K562 (cell line): ENCODE data around the gene R3HDM1. TPM values are rescaled to one million over a fixed set of nuclear protein-coding genes. Genes with fewer than 3 reads are reported as not detected.

ENCODE experiments used
- ARID2 ChIP-seq: fragments of 450-650 bp; IDR thresholded peaks from 2 replicates; pipeline ENCODE4 v1.6.1; 2017; ENCODE audit warnings: antibody characterized with exemption, mild to moderate bottlenecking
- CUX1 ChIP-seq: fragments of 200-800 bp; sonication (Bioruptor generic); IDR thresholded peaks from 2 replicates; pipeline ENCODE4 v1.6.1; 2016; ENCODE audit warnings: missing genetic modification characterization, missing compliant biosample characterization
- DNMT1 ChIP-seq: fragments of 450-650 bp; IDR thresholded peaks from 2 replicates; pipeline ENCODE4 v1.6.1; 2016; ENCODE audit warnings: antibody characterized with exemption, mild to moderate bottlenecking
- E2F3 ChIP-seq: fragments of 250-450 bp; sonication (Bioruptor Pico); IDR thresholded peaks from 2 replicates; pipeline ENCODE4 v1.4.0; 2020; ENCODE audit warnings: mild to moderate bottlenecking
- EGR1 ChIP-seq: fragments of 450-650 bp; conservative IDR thresholded peaks from 2 replicates; pipeline ENCODE4 v1.6.1; 2017; ENCODE audit warnings: mild to moderate bottlenecking
- ETV6 ChIP-seq, 3 experiments: fragments of 150-350 bp in 1 of 3; sonication (generic) in 1 of 3; formaldehyde crosslinking in 1 of 3; IDR thresholded peaks; 2 replicates each; pipeline versions ENCODE4 v1.6.1 to v1.8.0; 2014 to 2022; ENCODE audit warnings: borderline replicate concordance in 2 of 3, low read depth in 2 of 3, antibody characterized with exemption in 1 of 3, low read length in 1 of 3, mild to moderate bottlenecking in 1 of 3, missing genetic modification reagents in 1 of 3
- MXD1 ChIP-seq: fragments of 250-450 bp; sonication (Bioruptor Pico); IDR thresholded peaks from 2 replicates; pipeline ENCODE4 v1.8.0; 2021; ENCODE audit warnings: borderline replicate concordance, mild to moderate bottlenecking, moderate library complexity; ENCODE audit not compliant: poor library complexity, severe bottlenecking
- MXI1 ChIP-seq: IDR thresholded peaks from 2 replicates; pipeline ENCODE4 v1.6.1; 2011; ENCODE audit warnings: low read depth, mild to moderate bottlenecking, improper control_type of control experiment, low read length
- NCOA6 ChIP-seq: fragments of 450-650 bp; IDR thresholded peaks from 2 replicates; pipeline ENCODE4 v1.6.1; 2017; ENCODE audit warnings: mild to moderate bottlenecking
- NR2C1 ChIP-seq, 2 experiments: fragments of 450-650 bp; IDR thresholded peaks; 2 replicates each; pipeline ENCODE4 v1.6.1; 2017; ENCODE audit warnings: mild to moderate bottlenecking in 2 of 2, antibody characterized with exemption in 1 of 2, inconsistent platforms in 1 of 2, missing compliant biosample characterization in 1 of 2, missing genetic modification characterization in 1 of 2
- PPARD ChIP-seq: fragments of 250-450 bp; sonication (Bioruptor Pico); IDR thresholded peaks from 2 replicates; pipeline ENCODE4 v1.8.0; 2022; ENCODE audit warnings: inconsistent platforms, mild to moderate bottlenecking, moderate library complexity
- TEAD4 ChIP-seq, 2 experiments: sonication (generic) in 1 of 2; formaldehyde crosslinking in 1 of 2; IDR thresholded peaks; 2 replicates each; pipeline versions ENCODE4 v1.6.1 to v1.8.0; 2012 to 2022; ENCODE audit warnings: borderline replicate concordance in 1 of 2, inconsistent platforms in 1 of 2, low read length in 1 of 2, mild to moderate bottlenecking in 1 of 2, missing genetic modification reagents in 1 of 2
- THAP7 ChIP-seq: fragments of 250-450 bp; sonication (Bioruptor Pico); IDR thresholded peaks from 2 replicates; pipeline ENCODE4 v1.5.0; 2021
- TSC22D4 ChIP-seq: fragments of 450-650 bp; IDR thresholded peaks from 2 replicates; pipeline ENCODE4 v1.6.1; 2016; ENCODE audit warnings: missing genetic modification characterization, missing biosample characterization, control low read depth
- ZBED1 ChIP-seq: IDR thresholded peaks from 2 replicates; pipeline ENCODE4 v1.6.1; 2014
- ZBTB17 ChIP-seq: fragments of 450-650 bp; formaldehyde crosslinking; IDR thresholded peaks from 2 replicates; pipeline ENCODE4 v1.4.0; 2020; ENCODE audit warnings: mild to moderate bottlenecking
- ZC3H11A ChIP-seq: IDR thresholded peaks from 2 replicates; pipeline ENCODE4 v1.6.1; 2012; ENCODE audit warnings: low read depth, low read length, improper control_type of control experiment
- ZNF311 ChIP-seq: fragments of 250-450 bp; sonication (Bioruptor Pico); IDR thresholded peaks from 2 replicates; pipeline ENCODE4 v1.4.0; 2020; ENCODE audit warnings: mild to moderate bottlenecking, moderate library complexity
- polyA plus RNA-seq, 8 experiments: library from polyadenylated mRNA; depleted of rRNA in 4 of 8; stranded (reverse) in 5 of 8; unstranded in 3 of 8; fragments of >200 nt; fragmentation: Nextera tagmentation in 2 of 8; fragmentation: Illumina TruSeq in 1 of 8; extraction: Ambion mirVana in 2 of 8; extraction: Trizol in 1 of 8; gene quantifications; 2 replicates each; pipeline versions ENCODE4 v1.2.1 to v1.2.3, GENCODE V29; 2011 to 2014; ENCODE audit warnings: inconsistent platforms in 1 of 8, missing spikeins in 1 of 8
- total RNA-seq, 7 experiments: library from RNA; depleted of rRNA in 6 of 7; stranded (reverse); fragments of >200 nt in 6 of 7; fragmentation: Illumina TruSeq in 2 of 7; extraction: Trizol in 2 of 7; gene quantifications; 2 replicates each; pipeline versions ENCODE4 v1.2.1 to v1.2.3, GENCODE V29; 2011 to 2021; ENCODE audit warnings: low replicate concordance in 1 of 7
- TF ChIP-seq, protein P1 (sequence below), 2 experiments: fragments of 450-650 bp in 1 of 2; sonication (generic) in 1 of 2; formaldehyde crosslinking in 1 of 2; IDR thresholded peaks in 1 of 2; conservative IDR thresholded peaks in 1 of 2; 2 replicates each; pipeline versions ENCODE4 v1.6.1 to v1.8.1; 2016 to 2023; ENCODE audit warnings: mild to moderate bottlenecking in 2 of 2, moderate library complexity in 2 of 2, inconsistent platforms in 1 of 2, missing genetic modification reagents in 1 of 2

Gene R3HDM1
- total and polyA plus RNA-seq, 9 of the 15 experiments (the other 6 are each of a cell fraction or from before 2014, with no cell fraction given) = 12.4 to 89.4 (median 31.0) TPM

GRCh38 chr2:135530313-135531230 is 712 bp upstream of the R3HDM1 start, which contains the start of gene ZRANB3 (continued):
- TF ChIP-seq ZNF311 (CRISPR knock-in tag) = no peak
- TF ChIP-seq NR2C1 (IDR thresholded peaks at IDR 0.05) = no peak
- peak; percentile 23; the same call in 1 of the 2 replicates for TF ChIP-seq NR2C1 (tag; IDR thresholded peaks at IDR 0.05)
- TF ChIP-seq ZBTB17 (CRISPR knock-in tag) = no peak
- TF ChIP-seq ZC3H11A = no peak
- TF ChIP-seq ARID2 = no peak
- peak; percentile 20 for TF ChIP-seq MXD1
- TF ChIP-seq MXI1 = peak; percentile 22; the same call in 1 of the 2 replicates
- no peak for TF ChIP-seq CUX1 (CRISPR knock-in tag)
- TF ChIP-seq THAP7 (CRISPR knock-in tag) = no peak
- TF ChIP-seq TSC22D4 (tag) = no peak
- no peak for TF ChIP-seq ETV6 (IDR thresholded peaks at IDR 0.05; ENCODE audit: borderline replicate concordance in 1 of 2, low read depth in 2 of 2, low read length in 1 of 2)
- no peak for TF ChIP-seq ETV6 (CRISPR knock-in tag; IDR thresholded peaks at IDR 0.05; ENCODE audit: borderline replicate concordance)
- TF ChIP-seq E2F3 (CRISPR knock-in tag) = no peak
- TF ChIP-seq ZBED1 = no peak
- no peak for TF ChIP-seq EGR1
- TF ChIP-seq TEAD4 (IDR thresholded peaks at IDR 0.05; ENCODE audit: low read length) = peak; percentile 33
- TF ChIP-seq TEAD4 (CRISPR knock-in tag; IDR thresholded peaks at IDR 0.05; ENCODE audit: borderline replicate concordance) = no peak
- no peak for TF ChIP-seq DNMT1
- no peak for TF ChIP-seq NCOA6
- TF ChIP-seq, protein P1, sequence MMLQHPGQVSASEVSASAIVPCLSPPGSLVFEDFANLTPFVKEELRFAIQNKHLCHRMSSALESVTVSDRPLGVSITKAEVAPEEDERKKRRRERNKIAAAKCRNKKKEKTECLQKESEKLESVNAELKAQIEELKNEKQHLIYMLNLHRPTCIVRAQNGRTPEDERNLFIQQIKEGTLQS (IDR thresholded peaks at IDR 0.05) = 0 out of 2 replicates have a peak, but pooled peaks have one; percentile 10
- TF ChIP-seq, protein P1 (CRISPR knock-in tag; conservative IDR thresholded peaks at IDR 0.05) = peak; percentile 48; the same call in 1 of the 2 replicates
- no peak for TF ChIP-seq PPARD (CRISPR knock-in tag)
